ENCODE results near the gene TRAPPC2L. TPM values are rescaled to one million over a fixed set of nuclear protein-coding genes. Genes with fewer than 3 reads are reported as not detected.

The TRAPPC2L gene
- total and polyA plus RNA-seq, 2 experiments from 2014 or later = 59.3 to 167 TPM

DNA sequence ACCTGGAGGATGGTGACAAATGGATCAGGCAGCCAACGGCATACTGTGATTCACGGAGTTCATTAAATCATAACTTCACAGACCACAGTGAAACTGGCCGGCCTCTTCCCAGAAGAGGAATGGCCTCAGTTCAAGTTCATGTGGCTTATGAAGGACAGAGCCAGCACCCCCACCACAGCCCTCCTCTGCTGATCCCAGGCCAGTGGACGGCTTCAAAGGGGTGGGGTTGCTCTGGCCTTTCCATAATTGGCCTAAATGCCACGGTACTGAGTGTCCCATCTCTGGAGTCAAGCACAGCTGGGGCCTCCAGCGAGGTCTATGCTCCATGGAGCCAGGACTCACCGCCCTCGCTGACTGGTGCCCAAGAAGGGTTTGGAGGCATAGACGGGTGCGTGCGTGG, 21.5 kb upstream of the TRAPPC2L start (continued):
- TF ChIP-seq, protein P1, sequence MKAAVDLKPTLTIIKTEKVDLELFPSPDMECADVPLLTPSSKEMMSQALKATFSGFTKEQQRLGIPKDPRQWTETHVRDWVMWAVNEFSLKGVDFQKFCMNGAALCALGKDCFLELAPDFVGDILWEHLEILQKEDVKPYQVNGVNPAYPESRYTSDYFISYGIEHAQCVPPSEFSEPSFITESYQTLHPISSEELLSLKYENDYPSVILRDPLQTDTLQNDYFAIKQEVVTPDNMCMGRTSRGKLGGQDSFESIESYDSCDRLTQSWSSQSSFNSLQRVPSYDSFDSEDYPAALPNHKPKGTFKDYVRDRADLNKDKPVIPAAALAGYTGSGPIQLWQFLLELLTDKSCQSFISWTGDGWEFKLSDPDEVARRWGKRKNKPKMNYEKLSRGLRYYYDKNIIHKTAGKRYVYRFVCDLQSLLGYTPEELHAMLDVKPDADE (IDR thresholded peaks at IDR 0.05) = no peak
- TF ChIP-seq EZH2phosphoT487 (IDR thresholded peaks at IDR 0.05; ENCODE audit: unreplicated experiment) (no peak), POLR2AphosphoS5 (IDR thresholded peaks at IDR 0.05; ENCODE audit: low read depth) (no peak), CREB1 (CRISPR knock-in tag; IDR thresholded peaks at IDR 0.05; ENCODE audit: low read depth) (no peak), JUNB (IDR thresholded peaks at IDR 0.05; ENCODE audit: unreplicated experiment) (no peak), ZNF114 (CRISPR knock-in tag; IDR thresholded peaks at IDR 0.05) (no peak)
- TF ChIP-seq, protein P2, sequence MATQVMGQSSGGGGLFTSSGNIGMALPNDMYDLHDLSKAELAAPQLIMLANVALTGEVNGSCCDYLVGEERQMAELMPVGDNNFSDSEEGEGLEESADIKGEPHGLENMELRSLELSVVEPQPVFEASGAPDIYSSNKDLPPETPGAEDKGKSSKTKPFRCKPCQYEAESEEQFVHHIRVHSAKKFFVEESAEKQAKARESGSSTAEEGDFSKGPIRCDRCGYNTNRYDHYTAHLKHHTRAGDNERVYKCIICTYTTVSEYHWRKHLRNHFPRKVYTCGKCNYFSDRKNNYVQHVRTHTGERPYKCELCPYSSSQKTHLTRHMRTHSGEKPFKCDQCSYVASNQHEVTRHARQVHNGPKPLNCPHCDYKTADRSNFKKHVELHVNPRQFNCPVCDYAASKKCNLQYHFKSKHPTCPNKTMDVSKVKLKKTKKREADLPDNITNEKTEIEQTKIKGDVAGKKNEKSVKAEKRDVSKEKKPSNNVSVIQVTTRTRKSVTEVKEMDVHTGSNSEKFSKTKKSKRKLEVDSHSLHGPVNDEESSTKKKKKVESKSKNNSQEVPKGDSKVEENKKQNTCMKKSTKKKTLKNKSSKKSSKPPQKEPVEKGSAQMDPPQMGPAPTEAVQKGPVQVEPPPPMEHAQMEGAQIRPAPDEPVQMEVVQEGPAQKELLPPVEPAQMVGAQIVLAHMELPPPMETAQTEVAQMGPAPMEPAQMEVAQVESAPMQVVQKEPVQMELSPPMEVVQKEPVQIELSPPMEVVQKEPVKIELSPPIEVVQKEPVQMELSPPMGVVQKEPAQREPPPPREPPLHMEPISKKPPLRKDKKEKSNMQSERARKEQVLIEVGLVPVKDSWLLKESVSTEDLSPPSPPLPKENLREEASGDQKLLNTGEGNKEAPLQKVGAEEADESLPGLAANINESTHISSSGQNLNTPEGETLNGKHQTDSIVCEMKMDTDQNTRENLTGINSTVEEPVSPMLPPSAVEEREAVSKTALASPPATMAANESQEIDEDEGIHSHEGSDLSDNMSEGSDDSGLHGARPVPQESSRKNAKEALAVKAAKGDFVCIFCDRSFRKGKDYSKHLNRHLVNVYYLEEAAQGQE (IDR thresholded peaks at IDR 0.05; ENCODE audit: unreplicated experiment) = no peak
- TF ChIP-seq, protein P3, sequence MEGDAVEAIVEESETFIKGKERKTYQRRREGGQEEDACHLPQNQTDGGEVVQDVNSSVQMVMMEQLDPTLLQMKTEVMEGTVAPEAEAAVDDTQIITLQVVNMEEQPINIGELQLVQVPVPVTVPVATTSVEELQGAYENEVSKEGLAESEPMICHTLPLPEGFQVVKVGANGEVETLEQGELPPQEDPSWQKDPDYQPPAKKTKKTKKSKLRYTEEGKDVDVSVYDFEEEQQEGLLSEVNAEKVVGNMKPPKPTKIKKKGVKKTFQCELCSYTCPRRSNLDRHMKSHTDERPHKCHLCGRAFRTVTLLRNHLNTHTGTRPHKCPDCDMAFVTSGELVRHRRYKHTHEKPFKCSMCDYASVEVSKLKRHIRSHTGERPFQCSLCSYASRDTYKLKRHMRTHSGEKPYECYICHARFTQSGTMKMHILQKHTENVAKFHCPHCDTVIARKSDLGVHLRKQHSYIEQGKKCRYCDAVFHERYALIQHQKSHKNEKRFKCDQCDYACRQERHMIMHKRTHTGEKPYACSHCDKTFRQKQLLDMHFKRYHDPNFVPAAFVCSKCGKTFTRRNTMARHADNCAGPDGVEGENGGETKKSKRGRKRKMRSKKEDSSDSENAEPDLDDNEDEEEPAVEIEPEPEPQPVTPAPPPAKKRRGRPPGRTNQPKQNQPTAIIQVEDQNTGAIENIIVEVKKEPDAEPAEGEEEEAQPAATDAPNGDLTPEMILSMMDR (conservative IDR thresholded peaks at IDR 0.05; ENCODE audit: low read depth in 2 of 2) = no peak

DNA sequence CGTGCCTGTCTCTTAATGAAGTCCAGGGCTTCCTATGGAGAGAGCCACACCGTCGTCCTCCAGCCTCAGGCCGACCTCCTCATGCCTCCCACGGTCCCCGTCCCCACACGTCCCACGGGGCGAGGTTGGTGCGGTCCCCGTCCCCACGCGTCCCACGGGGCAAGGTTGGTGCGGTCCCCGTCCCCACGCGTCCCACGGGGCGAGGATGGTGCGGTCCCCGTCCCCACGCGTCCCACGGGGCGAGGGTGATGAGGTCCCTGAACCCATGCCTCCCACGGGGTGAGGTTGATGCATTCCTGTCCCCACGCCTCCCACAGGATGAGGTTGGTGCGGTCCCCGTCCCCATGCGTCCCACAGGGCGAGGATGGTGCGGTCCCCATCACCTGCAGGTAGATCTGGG, 21.1 kb upstream of the TRAPPC2L start:
- Mint-ChIP-seq H3K27me3 (ENCODE audit: insufficient read depth, low read depth, poor library complexity) (peaks cover 8% of the 10 kb centered on the region), H3K4me1 (no peaks in the 10 kb centered on the region), H3K27ac (no peak overlapping the region), H3K9me3 (no peaks in the 10 kb centered on the region), H3K4me3 (no peak overlapping the region), H3K36me3 (ENCODE audit: low read depth) (peaks cover 8% of the 10 kb centered on the region)
- Histone ChIP-seq H3K4me1 (ENCODE audit: insufficient read depth) (no peaks in the 10 kb centered on the region), H3K27ac (ENCODE audit: low read depth) (no peak overlapping the region), H3F3A (replicated peaks; ENCODE audit: low read depth) (no peaks in the 10 kb centered on the region), H4K20me1 (replicated peaks; ENCODE audit: insufficient read depth) (no peaks in the 10 kb centered on the region), H3K27me3 (ENCODE audit: insufficient read depth) (no peaks in the 10 kb centered on the region), H3K79me2 (replicated peaks; ENCODE audit: insufficient read depth) (no peaks in the 10 kb centered on the region), H3K36me3 (ENCODE audit: insufficient read depth) (no peaks in the 10 kb centered on the region; the same call in 1 of the 2 replicates), H3K4me3 (no peak overlapping the region), H3K4me2 (no peak overlapping the region), H3K9me2 (ENCODE audit: insufficient read depth) (no peaks in the 10 kb centered on the region), H2AFZ (no peak overlapping the region)
- DNase-seq (ENCODE audit: low spot score) (no peak), ATAC-seq (no peak)
- TF ChIP-seq STAT1 (IDR thresholded peaks at IDR 0.05; ENCODE audit: unreplicated experiment) (no peak), EZH2 (IDR thresholded peaks at IDR 0.05; ENCODE audit: low read depth, unreplicated experiment) (no peak)
- TF ChIP-seq, protein P3 (conservative IDR thresholded peaks at IDR 0.05; ENCODE audit: low read depth in 2 of 2) = no peak
- TF ChIP-seq, protein P4, sequence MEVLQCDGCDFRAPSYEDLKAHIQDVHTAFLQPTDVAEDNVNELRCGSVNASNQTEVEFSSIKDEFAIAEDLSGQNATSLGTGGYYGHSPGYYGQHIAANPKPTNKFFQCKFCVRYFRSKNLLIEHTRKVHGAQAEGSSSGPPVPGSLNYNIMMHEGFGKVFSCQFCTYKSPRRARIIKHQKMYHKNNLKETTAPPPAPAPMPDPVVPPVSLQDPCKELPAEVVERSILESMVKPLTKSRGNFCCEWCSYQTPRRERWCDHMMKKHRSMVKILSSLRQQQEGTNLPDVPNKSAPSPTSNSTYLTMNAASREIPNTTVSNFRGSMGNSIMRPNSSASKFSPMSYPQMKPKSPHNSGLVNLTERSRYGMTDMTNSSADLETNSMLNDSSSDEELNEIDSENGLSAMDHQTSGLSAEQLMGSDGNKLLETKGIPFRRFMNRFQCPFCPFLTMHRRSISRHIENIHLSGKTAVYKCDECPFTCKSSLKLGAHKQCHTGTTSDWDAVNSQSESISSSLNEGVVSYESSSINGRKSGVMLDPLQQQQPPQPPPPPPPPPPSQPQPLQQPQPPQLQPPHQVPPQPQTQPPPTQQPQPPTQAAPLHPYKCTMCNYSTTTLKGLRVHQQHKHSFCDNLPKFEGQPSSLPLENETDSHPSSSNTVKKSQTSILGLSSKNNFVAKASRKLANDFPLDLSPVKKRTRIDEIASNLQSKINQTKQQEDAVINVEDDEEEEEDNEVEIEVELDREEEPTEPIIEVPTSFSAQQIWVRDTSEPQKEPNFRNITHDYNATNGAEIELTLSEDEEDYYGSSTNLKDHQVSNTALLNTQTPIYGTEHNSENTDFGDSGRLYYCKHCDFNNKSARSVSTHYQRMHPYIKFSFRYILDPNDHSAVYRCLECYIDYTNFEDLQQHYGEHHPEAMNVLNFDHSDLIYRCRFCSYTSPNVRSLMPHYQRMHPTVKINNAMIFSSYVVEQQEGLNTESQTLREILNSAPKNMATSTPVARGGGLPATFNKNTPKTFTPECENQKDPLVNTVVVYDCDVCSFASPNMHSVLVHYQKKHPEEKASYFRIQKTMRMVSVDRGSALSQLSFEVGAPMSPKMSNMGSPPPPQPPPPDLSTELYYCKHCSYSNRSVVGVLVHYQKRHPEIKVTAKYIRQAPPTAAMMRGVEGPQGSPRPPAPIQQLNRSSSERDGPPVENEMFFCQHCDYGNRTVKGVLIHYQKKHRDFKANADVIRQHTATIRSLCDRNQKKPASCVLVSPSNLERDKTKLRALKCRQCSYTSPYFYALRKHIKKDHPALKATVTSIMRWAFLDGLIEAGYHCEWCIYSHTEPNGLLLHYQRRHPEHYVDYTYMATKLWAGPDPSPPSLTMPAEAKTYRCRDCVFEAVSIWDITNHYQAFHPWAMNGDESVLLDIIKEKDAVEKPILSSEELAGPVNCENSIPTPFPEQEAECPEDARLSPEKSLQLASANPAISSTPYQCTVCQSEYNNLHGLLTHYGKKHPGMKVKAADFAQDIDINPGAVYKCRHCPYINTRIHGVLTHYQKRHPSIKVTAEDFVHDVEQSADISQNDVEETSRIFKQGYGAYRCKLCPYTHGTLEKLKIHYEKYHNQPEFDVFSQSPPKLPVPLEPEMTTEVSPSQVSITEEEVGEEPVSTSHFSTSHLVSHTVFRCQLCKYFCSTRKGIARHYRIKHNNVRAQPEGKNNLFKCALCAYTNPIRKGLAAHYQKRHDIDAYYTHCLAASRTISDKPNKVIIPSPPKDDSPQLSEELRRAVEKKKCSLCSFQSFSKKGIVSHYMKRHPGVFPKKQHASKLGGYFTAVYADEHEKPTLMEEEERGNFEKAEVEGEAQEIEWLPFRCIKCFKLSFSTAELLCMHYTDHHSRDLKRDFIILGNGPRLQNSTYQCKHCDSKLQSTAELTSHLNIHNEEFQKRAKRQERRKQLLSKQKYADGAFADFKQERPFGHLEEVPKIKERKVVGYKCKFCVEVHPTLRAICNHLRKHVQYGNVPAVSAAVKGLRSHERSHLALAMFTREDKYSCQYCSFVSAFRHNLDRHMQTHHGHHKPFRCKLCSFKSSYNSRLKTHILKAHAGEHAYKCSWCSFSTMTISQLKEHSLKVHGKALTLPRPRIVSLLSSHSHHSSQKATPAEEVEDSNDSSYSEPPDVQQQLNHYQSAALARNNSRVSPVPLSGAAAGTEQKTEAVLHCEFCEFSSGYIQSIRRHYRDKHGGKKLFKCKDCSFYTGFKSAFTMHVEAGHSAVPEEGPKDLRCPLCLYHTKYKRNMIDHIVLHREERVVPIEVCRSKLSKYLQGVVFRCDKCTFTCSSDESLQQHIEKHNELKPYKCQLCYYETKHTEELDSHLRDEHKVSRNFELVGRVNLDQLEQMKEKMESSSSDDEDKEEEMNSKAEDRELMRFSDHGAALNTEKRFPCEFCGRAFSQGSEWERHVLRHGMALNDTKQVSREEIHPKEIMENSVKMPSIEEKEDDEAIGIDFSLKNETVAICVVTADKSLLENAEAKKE (CRISPR knock-in tag; IDR thresholded peaks at IDR 0.05) = no peak
